ENCODE data around the gene INPP5E.

INPP5E gene

GRCh38 chr9:136444102-136444501, 4.5 kb upstream of the INPP5E start:
- no peak overlapping the region for H3K4me3 ChIP-seq (ENCODE audit: low read length)
- 0 out of 2 replicates have a peak, but pooled peaks cover 1% of the 10 kb centered on the region for H3K4me1 ChIP-seq (ENCODE audit: control insufficient read depth, insufficient read depth, low read length)
- WGBS (ENCODE audit: insufficient coverage, insufficient read length), result no CpG with 5 or more reads among the region's 20 CpGs
- H3K27ac ChIP-seq (ENCODE audit: low read length), result no peak overlapping the region
- no peaks in the 10 kb centered on the region for H3K9me3 ChIP-seq (ENCODE audit: control insufficient read depth, insufficient read depth, low read length)
- DNase-seq (ENCODE audit: low read depth, low spot score), result no peak
- peaks cover 41% of the 10 kb centered on the region for H3K36me3 ChIP-seq (ENCODE audit: control insufficient read depth, insufficient read depth, low read length)
- no peaks in the 10 kb centered on the region for H3K27me3 ChIP-seq (ENCODE audit: control insufficient read depth, insufficient read depth, low read length)

- no CpG with 5 or more reads among the region's 7 CpGs for WGBS (ENCODE audit: insufficient coverage, insufficient read length)
Measured at GRCh38 chr9:136443687-136444086, 4.0 kb upstream of the INPP5E start.

GRCh38 chr9:136443087-136443486, 3.4 kb upstream of the INPP5E start:
- H3K9me3 ChIP-seq (ENCODE audit: control insufficient read depth, insufficient read depth, low read length), result no peaks in the 10 kb centered on the region
- 0 out of 2 replicates have a peak, but pooled peaks cover 1% of the 10 kb centered on the region for H3K4me1 ChIP-seq (ENCODE audit: control insufficient read depth, insufficient read depth, low read length)
- H3K27ac ChIP-seq (ENCODE audit: low read length), result no peak overlapping the region
- no peak overlapping the region for H3K4me3 ChIP-seq (ENCODE audit: low read length)
- no peak for DNase-seq (ENCODE audit: low read depth, low spot score)
- no peaks in the 10 kb centered on the region for H3K27me3 ChIP-seq (ENCODE audit: control insufficient read depth, insufficient read depth, low read length)
- WGBS (ENCODE audit: insufficient coverage, insufficient read length), result no CpG with 5 or more reads among the region's 15 CpGs
- H3K36me3 ChIP-seq (ENCODE audit: control insufficient read depth, insufficient read depth, low read length), result peaks cover 41% of the 10 kb centered on the region

More at GRCh38 chr9:136443687-136444086, 4.0 kb upstream of the INPP5E start:
- Histone ChIP-seq H3K27me3 (ENCODE audit: control insufficient read depth, insufficient read depth, low read length) (no peaks in the 10 kb centered on the region), H3K4me1 (ENCODE audit: control insufficient read depth, insufficient read depth, low read length) (0 out of 2 replicates have a peak, but pooled peaks cover 1% of the 10 kb centered on the region), H3K27ac (ENCODE audit: low read length) (no peak overlapping the region), H3K36me3 (ENCODE audit: control insufficient read depth, insufficient read depth, low read length) (peaks cover 41% of the 10 kb centered on the region), H3K4me3 (ENCODE audit: low read length) (no peak overlapping the region), H3K9me3 (ENCODE audit: control insufficient read depth, insufficient read depth, low read length) (no peaks in the 10 kb centered on the region)
- no peak for DNase-seq (ENCODE audit: low read depth, low spot score)

DNA sequence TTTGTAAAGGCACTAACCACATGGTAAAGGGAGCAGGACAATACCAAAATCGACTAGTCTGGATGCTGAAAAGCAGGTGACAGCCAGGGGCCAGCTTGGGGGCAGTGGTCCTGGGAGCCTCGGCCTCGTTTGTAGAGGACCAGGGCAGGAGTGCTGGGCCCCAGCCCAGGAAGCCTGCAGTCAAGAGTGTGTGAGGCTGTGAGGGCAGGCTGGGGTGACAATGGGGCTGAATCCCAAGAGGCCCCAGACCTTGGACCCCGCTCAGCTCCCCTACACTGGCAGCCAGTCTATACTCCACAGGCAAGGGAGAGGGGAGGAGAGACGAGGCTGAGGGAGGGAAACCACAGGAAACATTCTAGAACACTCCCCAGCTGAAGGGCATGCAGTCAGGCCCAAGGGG, 2.6 kb upstream of the INPP5E start:
- no CpG with 5 or more reads among the region's 5 CpGs for WGBS (ENCODE audit: insufficient coverage, insufficient read length)
- H3K36me3 ChIP-seq (ENCODE audit: control insufficient read depth, insufficient read depth, low read length), result peaks cover 36% of the 10 kb centered on the region
- H3K27me3 ChIP-seq (ENCODE audit: control insufficient read depth, insufficient read depth, low read length), result no peaks in the 10 kb centered on the region
- H3K9me3 ChIP-seq (ENCODE audit: control insufficient read depth, insufficient read depth, low read length), result no peaks in the 10 kb centered on the region
- no peak for DNase-seq (ENCODE audit: low read depth, low spot score)
- no peak overlapping the region for H3K4me3 ChIP-seq (ENCODE audit: low read length)
- no peak overlapping the region for H3K27ac ChIP-seq (ENCODE audit: low read length)
- H3K4me1 ChIP-seq (ENCODE audit: control insufficient read depth, insufficient read depth, low read length), result 0 out of 2 replicates have a peak, but pooled peaks cover 4% of the 10 kb centered on the region

- Histone ChIP-seq H3K4me3 (ENCODE audit: low read length) (no peak overlapping the region), H3K27me3 (ENCODE audit: control insufficient read depth, insufficient read depth, low read length) (no peaks in the 10 kb centered on the region), H3K27ac (ENCODE audit: low read length) (no peak overlapping the region), H3K9me3 (ENCODE audit: control insufficient read depth, insufficient read depth, low read length) (no peaks in the 10 kb centered on the region), H3K4me1 (ENCODE audit: control insufficient read depth, insufficient read depth, low read length) (0 out of 2 replicates have a peak, but pooled peaks cover 4% of the 10 kb centered on the region), H3K36me3 (ENCODE audit: control insufficient read depth, insufficient read depth, low read length) (peaks cover 31% of the 10 kb centered on the region)
- DNase-seq (ENCODE audit: low read depth, low spot score), result no peak
- WGBS (ENCODE audit: insufficient coverage, insufficient read length), result no CpG with 5 or more reads among the region's 17 CpGs
Measured at GRCh38 chr9:136441681-136442245, 2.1 kb upstream of the INPP5E start.

GRCh38 chr9:136441191-136441680, 1.6 kb upstream of the INPP5E start:
- DNase-seq (ENCODE audit: low read depth, low spot score), result no peak
- no peak overlapping the region for H3K27ac ChIP-seq (ENCODE audit: low read length)
- H3K9me3 ChIP-seq (ENCODE audit: control insufficient read depth, insufficient read depth, low read length), result no peaks in the 10 kb centered on the region
- H3K4me3 ChIP-seq (ENCODE audit: low read length), result no peak overlapping the region
- H3K4me1 ChIP-seq (ENCODE audit: control insufficient read depth, insufficient read depth, low read length), result 0 out of 2 replicates have a peak, but pooled peaks cover 4% of the 10 kb centered on the region
- WGBS (ENCODE audit: insufficient coverage, insufficient read length), result no CpG with 5 or more reads among the region's 15 CpGs
- H3K27me3 ChIP-seq (ENCODE audit: control insufficient read depth, insufficient read depth, low read length), result no peaks in the 10 kb centered on the region
- H3K36me3 ChIP-seq (ENCODE audit: control insufficient read depth, insufficient read depth, low read length), result peaks cover 29% of the 10 kb centered on the region

GRCh38 chr9:136438548-136439480, 831 bp downstream of the INPP5E start:
- no peak for DNase-seq (ENCODE audit: low read depth, low spot score)
- H3K27me3 ChIP-seq (ENCODE audit: control insufficient read depth, insufficient read depth, low read length), result no peaks in the 10 kb centered on the region
- H3K9me3 ChIP-seq (ENCODE audit: control insufficient read depth, insufficient read depth, low read length), result no peaks in the 10 kb centered on the region
- no peak overlapping the region for H3K27ac ChIP-seq (ENCODE audit: low read length)
- H3K4me1 ChIP-seq (ENCODE audit: control insufficient read depth, insufficient read depth, low read length), result 0 out of 2 replicates have a peak, but pooled peaks cover 4% of the 10 kb centered on the region
- no CpG with 5 or more reads among the region's 91 CpGs for WGBS (ENCODE audit: insufficient coverage, insufficient read length)
- peak overlapping the region; percentile 94 for H3K4me3 ChIP-seq (ENCODE audit: low read length)
- H3K36me3 ChIP-seq (ENCODE audit: control insufficient read depth, insufficient read depth, low read length), result peaks cover 21% of the 10 kb centered on the region

GRCh38 chr9:136437839-136438547, 1.7 kb downstream of the INPP5E start:
- no peak for DNase-seq (ENCODE audit: low read depth, low spot score)
- WGBS (ENCODE audit: insufficient coverage, insufficient read length), result no CpG with 5 or more reads among the region's 37 CpGs
- Histone ChIP-seq H3K27ac (ENCODE audit: low read length) (no peak overlapping the region), H3K4me1 (ENCODE audit: control insufficient read depth, insufficient read depth, low read length) (0 out of 2 replicates have a peak, but pooled peaks cover 4% of the 10 kb centered on the region), H3K27me3 (ENCODE audit: control insufficient read depth, insufficient read depth, low read length) (no peaks in the 10 kb centered on the region), H3K36me3 (ENCODE audit: control insufficient read depth, insufficient read depth, low read length) (peaks cover 16% of the 10 kb centered on the region), H3K4me3 (ENCODE audit: low read length) (peak overlapping the region; percentile 94; the same call in 1 of the 2 replicates), H3K9me3 (ENCODE audit: control insufficient read depth, insufficient read depth, low read length) (no peaks in the 10 kb centered on the region)

- H3K9me3 ChIP-seq (ENCODE audit: control insufficient read depth, insufficient read depth, low read length), result no peaks in the 10 kb centered on the region
- H3K4me1 ChIP-seq (ENCODE audit: control insufficient read depth, insufficient read depth, low read length), result 0 out of 2 replicates have a peak, but pooled peaks cover 4% of the 10 kb centered on the region
- no peak overlapping the region for H3K4me3 ChIP-seq (ENCODE audit: low read length)
- WGBS (ENCODE audit: insufficient coverage, insufficient read length), result no CpG with 5 or more reads among the region's 8 CpGs
- H3K27ac ChIP-seq (ENCODE audit: low read length), result no peak overlapping the region
- H3K27me3 ChIP-seq (ENCODE audit: control insufficient read depth, insufficient read depth, low read length), result no peaks in the 10 kb centered on the region
- peaks cover 13% of the 10 kb centered on the region for H3K36me3 ChIP-seq (ENCODE audit: control insufficient read depth, insufficient read depth, low read length)
- no peak for DNase-seq (ENCODE audit: low read depth, low spot score)
Measured at GRCh38 chr9:136437430-136437829, 2.2 kb downstream of the INPP5E start.
